ENCODE measurements around the gene PPP1R1B.

The PPP1R1B gene

GRCh38 chr17:39684369-39685192, 57.8 kb downstream of the PPP1R1B start:
- no peak for DNase-seq (ENCODE audit: low read depth, low spot score)
- in situ Hi-C loops (cut with HindIII; ENCODE audit: low sequenced_read_pairs) = no loop called here
- no peak overlapping the region for H3K4me3 ChIP-seq (ENCODE audit: low read depth, low read length)
- no peak for TF ChIP-seq CTCF (IDR thresholded peaks at IDR 0.05; ENCODE audit: low read depth, low read length)
